HepG2 (cell line): Measurements from ENCODE around the gene VPS4A. TPM values are rescaled to one million over a fixed set of nuclear protein-coding genes. Genes with fewer than 3 reads are reported as not detected.

Experiments used
- DMAP1 ChIP-seq: IDR thresholded peaks from 2 replicates; pipeline ENCODE4 v1.6.1; 2016
- FOSL2 ChIP-seq: sonication (generic); formaldehyde crosslinking; IDR thresholded peaks from 2 replicates; pipeline ENCODE4 v1.4.0; 2020; ENCODE audit warnings: missing genetic modification reagents
- HHEX ChIP-seq: IDR thresholded peaks from 2 replicates; pipeline ENCODE4 v1.6.1; 2016; ENCODE audit warnings: control low read depth
- HNF1B ChIP-seq: sonication (generic); formaldehyde crosslinking; IDR thresholded peaks from 2 replicates; pipeline ENCODE4 v1.5.1; 2020; ENCODE audit warnings: mild to moderate bottlenecking, moderate library complexity, missing genetic modification reagents
- LRRFIP1 ChIP-seq: sonication (generic); formaldehyde crosslinking; conservative IDR thresholded peaks from 2 replicates; pipeline ENCODE4 v1.4.0; 2020; ENCODE audit warnings: missing genetic modification reagents
- MATR3 ChIP-seq: sonication (generic); formaldehyde crosslinking; IDR thresholded peaks from 2 replicates; pipeline ENCODE4 v1.4.0; 2020; ENCODE audit warnings: missing genetic modification reagents
- MIER2 ChIP-seq: IDR thresholded peaks from 2 replicates; pipeline ENCODE4 v1.6.1; 2016; ENCODE audit warnings: missing biosample characterization, missing genetic modification reagents
- RERE ChIP-seq: IDR thresholded peaks from 2 replicates; pipeline ENCODE4 v1.6.1; 2016; ENCODE audit warnings: low read depth, missing genetic modification reagents, missing compliant biosample characterization
- SRSF1 ChIP-seq: fragments of 200-400 bp; formaldehyde crosslinking; optimal IDR thresholded peaks from 2 replicates; pipeline ENCODE3; 2017; ENCODE audit warnings: mild to moderate bottlenecking, low read depth, low read length, moderate library complexity
- SRSF4 ChIP-seq: fragments of 200-400 bp; formaldehyde crosslinking; IDR thresholded peaks from one replicate; pipeline ENCODE4 v1.6.1; 2018; ENCODE audit warnings: mild to moderate bottlenecking, low read depth, low read length, moderate library complexity; ENCODE audit not compliant: poor library complexity, severe bottlenecking
- SYNCRIP ChIP-seq: fragments of 200-400 bp; formaldehyde crosslinking; IDR thresholded peaks from 2 replicates; pipeline ENCODE4 v1.6.1; 2018; ENCODE audit warnings: mild to moderate bottlenecking, low read depth, low read length; ENCODE audit not compliant: insufficient read depth
- TBL1XR1 ChIP-seq: fragments of 150-350 bp; IDR thresholded peaks from 2 replicates; pipeline ENCODE4 v1.6.1; 2014; ENCODE audit warnings: borderline replicate concordance, low read length; ENCODE audit not compliant: partially characterized antibody
- USF2 ChIP-seq, 2 experiments: sonication (generic) in 1 of 2; formaldehyde crosslinking in 1 of 2; IDR thresholded peaks; 2 replicates each; pipeline versions ENCODE4 v1.5.1 to v1.6.1; 2011 to 2020; ENCODE audit warnings: borderline replicate concordance in 1 of 2, low read depth in 1 of 2, low read length in 1 of 2, mild to moderate bottlenecking in 1 of 2, missing genetic modification reagents in 1 of 2, moderate library complexity in 1 of 2
- ZFP62 ChIP-seq: sonication (generic); formaldehyde crosslinking; IDR thresholded peaks from 2 replicates; pipeline ENCODE4 v1.4.0; 2020; ENCODE audit warnings: missing genetic modification reagents
- ZNF138 ChIP-seq: sonication (generic); formaldehyde crosslinking; IDR thresholded peaks from 2 replicates; pipeline ENCODE4 v1.5.0; 2020; ENCODE audit warnings: mild to moderate bottlenecking, low read depth, missing genetic modification reagents
- ZNF367 ChIP-seq: sonication (generic); formaldehyde crosslinking; IDR thresholded peaks from 2 replicates; pipeline ENCODE4 v1.4.0; 2020; ENCODE audit warnings: missing genetic modification reagents, borderline replicate concordance
- ZNF589 ChIP-seq: sonication (generic); formaldehyde crosslinking; conservative IDR thresholded peaks from 2 replicates; pipeline ENCODE4 v1.8.0; 2022; ENCODE audit warnings: mild to moderate bottlenecking, moderate library complexity, missing genetic modification reagents
- polyA plus RNA-seq, 8 experiments: library from polyadenylated mRNA; depleted of rRNA in 3 of 8; stranded (reverse) in 7 of 8; unstranded in 1 of 8; fragments of >200 nt; fragmentation: Illumina TruSeq in 4 of 8; extraction: Trizol in 4 of 8; gene quantifications; 2 replicates each; pipeline versions ENCODE4 v1.2.1 to v1.2.3, GENCODE V29; 2011 to 2016; ENCODE audit warnings: low read depth in 4 of 8, missing spikeins in 1 of 8, mixed read lengths in 1 of 8; ENCODE audit not compliant: insufficient read depth in 1 of 8
- total RNA-seq, 5 experiments: library from RNA; depleted of rRNA; stranded (reverse); fragments of >200 nt; fragmentation: Illumina TruSeq; extraction: Trizol; gene quantifications; 2 replicates each; pipeline ENCODE4 v1.2.3, GENCODE V29; 2016; ENCODE audit warnings: low read depth in 1 of 5

Gene VPS4A
- total and polyA plus RNA-seq, 2 of the 13 experiments (the other 11 are each of a cell fraction or from before 2014, with no cell fraction given): 13.2 to 27.9 TPM

GRCh38 chr16:69338557-69339288 is 27.6 kb downstream of the VPS4A start (continued):
- TF ChIP-seq USF2 (IDR thresholded peaks at IDR 0.05; ENCODE audit: low read depth, low read length) (no peak), USF2 (CRISPR knock-in tag; IDR thresholded peaks at IDR 0.05; ENCODE audit: borderline replicate concordance) (no peak), HNF1B (no peak), SRSF1 (no peak), ZNF589 (CRISPR knock-in tag) (no peak), ZNF138 (peak; percentile 87; the same call in 1 of the 2 replicates), DMAP1 (CRISPR knock-in tag) (no peak), TBL1XR1 (no peak), LRRFIP1 (CRISPR knock-in tag) (no peak), ZFP62 (CRISPR knock-in tag) (no peak), FOSL2 (CRISPR knock-in tag) (no peak; the same call in 1 of the 2 replicates), MIER2 (CRISPR knock-in tag) (no peak), RERE (CRISPR knock-in tag) (no peak), HHEX (CRISPR knock-in tag) (no peak), MATR3 (CRISPR knock-in tag) (no peak), ZNF367 (CRISPR knock-in tag) (no peak), SRSF4 (no peak), SYNCRIP (no peak)
